GM06990 (cell line): ENCODE data around the gene ANKRD11.

Experiments
- DNase-seq: peaks from one replicate; pipeline ENCODE4 v3.0.0-alpha.2; 2011; ENCODE audit not compliant: insufficient read length; ENCODE audit errors: extremely low read depth
- H3K27me3 ChIP-seq: replicated peaks from 2 replicates; pipeline ENCODE4 v1.6.0; 2011; ENCODE audit warnings: low read length; ENCODE audit not compliant: control insufficient read depth, insufficient read depth
- H3K36me3 ChIP-seq: 2 replicates; pipeline ENCODE4 v1.5.1; 2011; ENCODE audit warnings: low read length; ENCODE audit not compliant: control insufficient read depth, insufficient read depth
- H3K4me3 ChIP-seq: replicated peaks from 2 replicates; pipeline ENCODE4 v1.5.1; 2011; ENCODE audit warnings: low read depth, mild to moderate bottlenecking, control low read depth, low read length
- TF ChIP-seq, protein P1 (sequence below): IDR thresholded peaks from 2 replicates; pipeline ENCODE4 v1.5.1; 2011; ENCODE audit warnings: low read length, control low read depth, mild to moderate bottlenecking, inconsistent platforms; ENCODE audit not compliant: insufficient read depth, poor library complexity, severe bottlenecking

ANKRD11 gene

DNA sequence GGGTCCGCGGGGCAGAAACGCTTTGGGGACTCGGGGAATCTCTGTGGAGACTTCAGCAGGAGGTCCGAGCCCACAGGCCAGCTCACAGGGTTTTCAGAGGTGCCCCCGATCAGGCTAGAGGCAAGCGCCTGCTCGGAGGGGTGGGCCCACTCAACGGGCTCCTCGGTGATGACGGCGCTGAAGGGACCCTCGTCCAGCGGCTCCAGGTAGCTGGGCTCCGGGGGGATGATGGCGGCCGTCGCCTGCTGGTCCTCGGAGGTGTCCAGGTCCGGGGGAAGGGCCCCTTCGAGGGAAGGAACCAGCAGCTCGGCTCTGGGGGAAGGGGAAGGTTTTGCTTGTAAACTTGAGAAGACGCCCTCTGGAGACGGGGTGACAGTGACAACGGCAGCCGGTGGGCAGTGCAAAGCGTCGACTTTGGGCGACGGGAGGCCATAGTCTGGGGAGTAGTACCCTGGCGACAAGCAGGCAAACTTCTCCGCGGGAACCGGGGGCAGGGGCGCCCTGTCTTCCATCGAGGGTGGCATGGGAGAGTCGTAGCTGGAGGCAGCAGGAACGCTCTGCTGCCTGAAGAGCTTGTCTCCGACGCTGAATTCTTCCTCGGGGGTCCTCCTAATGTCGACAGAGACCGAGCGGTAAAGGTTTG is 209.7 kb downstream of the ANKRD11 start:
- Histone ChIP-seq H3K36me3 (peaks cover 35% of the 10 kb centered on the region), H3K27me3 (no peaks in the 10 kb centered on the region), H3K4me3 (no peak overlapping the region)
- no peak for DNase-seq
- TF ChIP-seq, protein P1, sequence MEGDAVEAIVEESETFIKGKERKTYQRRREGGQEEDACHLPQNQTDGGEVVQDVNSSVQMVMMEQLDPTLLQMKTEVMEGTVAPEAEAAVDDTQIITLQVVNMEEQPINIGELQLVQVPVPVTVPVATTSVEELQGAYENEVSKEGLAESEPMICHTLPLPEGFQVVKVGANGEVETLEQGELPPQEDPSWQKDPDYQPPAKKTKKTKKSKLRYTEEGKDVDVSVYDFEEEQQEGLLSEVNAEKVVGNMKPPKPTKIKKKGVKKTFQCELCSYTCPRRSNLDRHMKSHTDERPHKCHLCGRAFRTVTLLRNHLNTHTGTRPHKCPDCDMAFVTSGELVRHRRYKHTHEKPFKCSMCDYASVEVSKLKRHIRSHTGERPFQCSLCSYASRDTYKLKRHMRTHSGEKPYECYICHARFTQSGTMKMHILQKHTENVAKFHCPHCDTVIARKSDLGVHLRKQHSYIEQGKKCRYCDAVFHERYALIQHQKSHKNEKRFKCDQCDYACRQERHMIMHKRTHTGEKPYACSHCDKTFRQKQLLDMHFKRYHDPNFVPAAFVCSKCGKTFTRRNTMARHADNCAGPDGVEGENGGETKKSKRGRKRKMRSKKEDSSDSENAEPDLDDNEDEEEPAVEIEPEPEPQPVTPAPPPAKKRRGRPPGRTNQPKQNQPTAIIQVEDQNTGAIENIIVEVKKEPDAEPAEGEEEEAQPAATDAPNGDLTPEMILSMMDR: no peak

DNA sequence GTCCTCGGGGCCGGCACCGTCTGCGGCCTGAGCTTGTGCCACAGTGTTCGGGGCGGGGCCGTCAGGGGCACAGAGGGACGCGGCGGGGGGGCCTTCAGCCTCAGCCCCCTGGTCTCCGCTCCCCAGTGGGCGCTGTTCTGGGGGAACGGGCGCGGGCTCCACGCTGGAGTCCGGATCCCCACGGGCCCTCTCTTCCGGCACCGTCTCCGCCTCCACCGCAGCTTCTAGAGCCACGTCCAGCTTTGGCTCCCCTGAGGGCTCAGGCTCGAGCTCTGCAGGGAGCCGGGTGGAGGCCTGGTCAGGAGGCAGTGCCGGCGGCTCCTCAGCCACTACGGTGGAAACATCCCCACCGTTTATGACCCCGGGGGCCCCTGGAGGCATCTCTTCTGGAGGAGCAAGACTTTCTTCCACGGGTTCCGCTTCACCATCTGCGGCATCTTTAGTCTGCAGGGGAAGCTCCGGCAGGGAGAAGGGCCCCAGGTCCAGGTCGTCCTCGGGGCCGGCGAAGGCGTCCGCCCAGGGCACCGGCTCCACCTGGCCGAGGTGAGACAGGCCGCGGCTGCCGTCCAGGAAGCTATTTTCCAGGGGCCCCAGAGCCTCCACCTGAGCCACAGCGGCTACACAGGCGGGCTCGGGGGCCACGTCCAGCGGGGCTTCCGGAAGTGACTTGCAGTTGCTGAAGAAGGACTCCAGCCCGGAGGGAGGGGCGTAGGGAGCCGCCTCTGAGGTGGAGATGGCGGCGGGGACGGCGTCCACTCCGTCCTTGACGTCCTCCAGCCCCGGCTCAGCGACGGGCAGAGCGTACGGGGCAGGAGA is 210.5 kb downstream of the ANKRD11 start:
- Histone ChIP-seq H3K4me3 (no peak overlapping the region), H3K27me3 (no peaks in the 10 kb centered on the region), H3K36me3 (peaks cover 37% of the 10 kb centered on the region)
- TF ChIP-seq, protein P1: no peak
- no peak for DNase-seq

DNA sequence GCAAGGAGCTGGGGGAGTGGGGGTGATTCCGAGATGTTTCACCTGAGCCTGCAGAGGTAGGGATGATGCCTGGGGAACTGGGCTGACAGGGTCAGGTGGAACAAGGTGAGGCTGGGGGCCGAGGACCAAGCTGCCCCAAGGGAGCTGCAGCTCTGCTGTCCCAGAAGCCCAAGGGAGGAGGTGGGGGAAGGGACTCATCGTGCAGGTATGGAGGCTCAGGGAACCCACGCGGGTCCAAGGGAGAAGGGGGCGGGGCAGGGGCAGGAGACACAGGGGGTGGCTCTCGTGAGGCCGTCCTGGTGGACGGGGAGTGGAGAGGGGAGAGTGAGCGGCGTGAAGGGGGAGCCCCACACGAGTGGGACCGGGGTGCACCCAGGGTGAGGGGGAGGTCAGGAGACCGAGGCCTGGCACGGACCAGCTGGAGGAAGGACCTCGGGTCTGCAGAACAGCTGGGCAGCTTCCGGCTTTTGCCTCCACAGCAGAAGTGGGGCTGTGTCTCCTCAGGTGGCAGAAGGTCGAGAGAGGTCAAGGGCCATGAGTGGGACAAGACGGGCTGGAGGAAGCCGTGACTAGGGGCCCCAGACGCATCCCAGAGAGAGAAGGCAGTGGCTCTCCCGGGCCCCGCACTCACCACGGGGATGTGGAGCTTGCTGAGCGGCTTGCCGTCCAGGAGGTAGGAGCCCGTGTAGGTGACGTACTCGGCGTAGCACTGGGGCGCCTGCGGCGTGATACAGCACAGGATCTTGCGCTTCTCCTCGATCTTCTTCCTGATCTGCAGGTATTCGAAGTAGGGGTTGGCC is 211.7 kb downstream of the ANKRD11 start:
- peaks cover 41% of the 10 kb centered on the region for H3K36me3 ChIP-seq
- TF ChIP-seq, protein P1: no peak
- no peaks in the 10 kb centered on the region for H3K27me3 ChIP-seq
- no peak overlapping the region for H3K4me3 ChIP-seq
- DNase-seq: no peak

DNA sequence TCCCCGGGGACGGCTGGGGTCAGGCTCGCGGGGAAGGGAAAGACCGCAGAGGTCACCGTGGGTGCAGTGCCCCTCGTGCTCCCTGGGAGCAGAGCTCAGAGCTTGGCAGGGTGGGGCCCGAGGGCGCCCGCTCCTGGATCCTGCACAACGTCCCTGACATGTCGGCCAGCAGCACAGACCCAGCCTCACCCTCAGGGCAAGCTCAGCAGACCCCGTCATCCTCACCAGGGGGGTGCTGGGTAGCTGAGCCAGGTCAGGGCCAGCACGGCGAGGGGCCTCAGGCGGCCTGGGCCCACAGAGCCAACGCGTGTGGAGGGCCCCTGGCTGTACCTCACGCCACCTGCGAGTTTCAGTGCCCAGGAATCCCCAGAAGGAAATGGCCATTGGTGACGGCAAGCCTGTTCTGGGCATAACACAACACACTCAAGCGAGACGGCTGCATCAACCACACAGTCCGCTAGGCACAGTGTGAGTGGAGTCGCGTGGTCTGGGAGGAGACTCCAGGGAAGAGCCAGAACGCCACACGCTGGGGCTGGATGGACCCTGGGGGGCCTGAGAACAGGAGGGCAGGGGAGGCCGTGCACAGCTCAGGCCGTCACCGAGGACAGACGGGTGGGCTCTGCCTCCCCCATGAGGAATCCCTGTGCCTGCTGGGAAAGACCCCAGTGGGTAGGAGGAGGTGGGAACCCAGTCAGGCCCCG is 212.6 kb downstream of the ANKRD11 start:
- Histone ChIP-seq H3K27me3 (no peaks in the 10 kb centered on the region), H3K36me3 (peaks cover 44% of the 10 kb centered on the region), H3K4me3 (no peak overlapping the region)
- no peak for DNase-seq
- TF ChIP-seq, protein P1: no peak

DNA sequence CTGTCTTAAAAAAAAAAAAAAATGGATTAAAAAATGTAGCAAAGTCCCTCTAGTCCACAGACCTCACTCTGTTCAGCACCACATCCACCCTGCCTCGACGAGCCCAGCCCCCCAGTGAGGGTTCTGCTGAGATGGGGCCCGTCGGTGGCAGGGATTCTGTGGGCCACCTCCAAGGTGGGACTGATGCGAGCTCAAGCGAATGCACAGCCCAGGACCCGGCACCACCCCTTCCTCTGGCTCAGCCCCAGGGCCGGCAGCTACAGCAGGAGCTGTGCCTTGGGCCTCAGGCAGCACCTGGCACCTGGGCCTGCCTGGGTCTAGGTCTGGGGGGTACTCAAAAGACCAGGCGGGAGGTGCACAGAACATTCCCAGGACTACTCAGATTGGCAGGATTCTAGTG is 213.3 kb downstream of the ANKRD11 start:
- Histone ChIP-seq H3K4me3 (no peak overlapping the region), H3K36me3 (peaks cover 46% of the 10 kb centered on the region), H3K27me3 (no peaks in the 10 kb centered on the region)
- TF ChIP-seq, protein P1: no peak
- no peak for DNase-seq
